ENCODE results near the gene FRMPD4.

Gene FRMPD4

GRCh38 chrX:12138361-12139313 lies at the start of gene FRMPD4:
TSS of gene FRMPD4 (plus strand) at chrX:12138473. CDS start at chrX:12138972, 499 bp downstream.
- TF ChIP-seq, protein P1, sequence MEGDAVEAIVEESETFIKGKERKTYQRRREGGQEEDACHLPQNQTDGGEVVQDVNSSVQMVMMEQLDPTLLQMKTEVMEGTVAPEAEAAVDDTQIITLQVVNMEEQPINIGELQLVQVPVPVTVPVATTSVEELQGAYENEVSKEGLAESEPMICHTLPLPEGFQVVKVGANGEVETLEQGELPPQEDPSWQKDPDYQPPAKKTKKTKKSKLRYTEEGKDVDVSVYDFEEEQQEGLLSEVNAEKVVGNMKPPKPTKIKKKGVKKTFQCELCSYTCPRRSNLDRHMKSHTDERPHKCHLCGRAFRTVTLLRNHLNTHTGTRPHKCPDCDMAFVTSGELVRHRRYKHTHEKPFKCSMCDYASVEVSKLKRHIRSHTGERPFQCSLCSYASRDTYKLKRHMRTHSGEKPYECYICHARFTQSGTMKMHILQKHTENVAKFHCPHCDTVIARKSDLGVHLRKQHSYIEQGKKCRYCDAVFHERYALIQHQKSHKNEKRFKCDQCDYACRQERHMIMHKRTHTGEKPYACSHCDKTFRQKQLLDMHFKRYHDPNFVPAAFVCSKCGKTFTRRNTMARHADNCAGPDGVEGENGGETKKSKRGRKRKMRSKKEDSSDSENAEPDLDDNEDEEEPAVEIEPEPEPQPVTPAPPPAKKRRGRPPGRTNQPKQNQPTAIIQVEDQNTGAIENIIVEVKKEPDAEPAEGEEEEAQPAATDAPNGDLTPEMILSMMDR (IDR thresholded peaks at IDR 0.05; ENCODE audit: low read depth, low read length), result peak; percentile 32
- peak; percentile 50 to 56 for DNase-seq (ENCODE audit: low read depth in 2 of 2)
- H3K4me3 ChIP-seq (replicated peaks in 1 of 2; ENCODE audit: low read depth in 2 of 2, low read length in 2 of 2), result peak within 1 kb of the TSS; percentile 54 to 60

GRCh38 chrX:12089740-12090139 lies 48.5 kb upstream of the FRMPD4 start:
- DNase-seq (ENCODE audit: low read depth in 2 of 2), result no peak
- TF ChIP-seq, protein P1 (IDR thresholded peaks at IDR 0.05; ENCODE audit: low read depth, low read length), result no peak

GRCh38 chrX:12113321-12113720 lies 25.0 kb upstream of the FRMPD4 start:
- DNase-seq (ENCODE audit: low read depth in 2 of 2), result peak in 1 of 2 donors; percentile 15
- H3K4me3 ChIP-seq (replicated peaks in 1 of 2; ENCODE audit: low read depth in 2 of 2, low read length in 2 of 2), result no peak overlapping the region

More at GRCh38 chrX:12089740-12090139, 48.5 kb upstream of the FRMPD4 start:
- no peak overlapping the region for H3K4me3 ChIP-seq (replicated peaks in 1 of 2; ENCODE audit: low read depth in 2 of 2, low read length in 2 of 2)

DNA sequence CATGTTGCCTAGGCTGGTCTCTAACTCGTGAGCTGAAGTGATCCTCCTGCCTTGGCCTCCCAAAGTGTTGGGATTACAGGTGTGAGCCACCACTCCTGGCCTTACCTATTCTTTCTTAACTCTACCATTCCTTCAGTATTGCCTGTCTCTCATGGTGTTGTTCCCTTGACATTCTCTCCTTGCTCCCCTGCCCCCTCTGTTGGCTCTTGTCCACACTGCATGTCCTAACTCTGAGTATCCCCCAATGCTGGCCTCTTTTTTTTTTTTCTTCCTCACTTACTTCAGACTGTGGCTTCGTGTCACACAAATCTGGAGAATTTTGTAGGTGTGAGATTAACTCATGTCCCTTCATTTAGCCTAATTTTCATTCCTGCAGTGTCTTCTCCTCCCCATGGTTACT lies 22.9 kb upstream of the FRMPD4 start:
- H3K4me3 ChIP-seq (replicated peaks in 1 of 2; ENCODE audit: low read depth in 2 of 2, low read length in 2 of 2), result no peak overlapping the region
- TF ChIP-seq, protein P1 (IDR thresholded peaks at IDR 0.05; ENCODE audit: low read depth, low read length), result no peak
- no peak for DNase-seq (ENCODE audit: low read depth in 2 of 2)

More at GRCh38 chrX:12113321-12113720, 25.0 kb upstream of the FRMPD4 start:
- TF ChIP-seq, protein P1 (IDR thresholded peaks at IDR 0.05; ENCODE audit: low read depth, low read length), result no peak

GRCh38 chrX:12118134-12118533 lies 20.1 kb upstream of the FRMPD4 start:
- peak in 1 of 2 donors; percentile 49 for DNase-seq (ENCODE audit: low read depth in 2 of 2)
- TF ChIP-seq, protein P1 (IDR thresholded peaks at IDR 0.05; ENCODE audit: low read depth, low read length), result no peak
- no peak overlapping the region for H3K4me3 ChIP-seq (replicated peaks in 1 of 2; ENCODE audit: low read depth in 2 of 2, low read length in 2 of 2)

DNA sequence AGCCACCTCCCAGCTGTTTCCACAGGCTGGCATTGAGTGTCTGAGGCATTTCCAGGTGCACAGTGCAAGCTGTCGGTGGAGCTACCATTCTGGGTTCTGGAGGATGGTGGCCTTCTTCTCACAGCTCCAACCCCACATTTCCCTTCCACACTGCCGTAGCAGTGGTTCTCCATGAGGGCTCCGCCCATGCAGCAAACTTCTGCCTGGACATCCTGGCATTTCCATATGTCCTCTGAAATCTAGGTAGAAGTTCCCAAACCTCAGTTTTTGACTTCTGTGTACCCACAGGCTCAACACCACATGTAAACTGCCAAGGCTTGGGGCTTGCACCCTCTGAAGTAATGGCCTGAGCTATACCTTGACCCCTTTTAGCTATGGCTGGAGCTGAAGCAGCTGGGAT lies 10.3 kb upstream of the FRMPD4 start:
- H3K4me3 ChIP-seq (replicated peaks in 1 of 2; ENCODE audit: low read depth in 2 of 2, low read length in 2 of 2), result no peak overlapping the region
- DNase-seq (ENCODE audit: low read depth in 2 of 2), result no peak
- TF ChIP-seq, protein P1 (IDR thresholded peaks at IDR 0.05; ENCODE audit: low read depth, low read length), result no peak

Data from cardiac fibroblast (primary cell).